Limb (tissue), 2 donors: Measurements from ENCODE around the gene BABAM2.
A peak's percentile ranks its signal among the peaks of the same experiment; 100 is the strongest.

Experiments used
- DNase-seq, 2 donors: peaks; one replicate each; pipeline ENCODE4 v3.0.0-alpha.2; 2016; ENCODE audit errors: extremely low spot score in 2 of 2

BABAM2 gene

GRCh38 chr2:28276076-28276618 lies 385.6 kb downstream of the BABAM2 start:
- no peak for DNase-seq

GRCh38 chr2:28276807-28277206 lies 386.3 kb downstream of the BABAM2 start:
- DNase-seq: no peak

GRCh38 chr2:28277466-28277865 lies 386.9 kb downstream of the BABAM2 start:
- no peak for DNase-seq

- DNase-seq: no peak
Observed at GRCh38 chr2:28279371-28279770, 388.8 kb downstream of the BABAM2 start.

DNA sequence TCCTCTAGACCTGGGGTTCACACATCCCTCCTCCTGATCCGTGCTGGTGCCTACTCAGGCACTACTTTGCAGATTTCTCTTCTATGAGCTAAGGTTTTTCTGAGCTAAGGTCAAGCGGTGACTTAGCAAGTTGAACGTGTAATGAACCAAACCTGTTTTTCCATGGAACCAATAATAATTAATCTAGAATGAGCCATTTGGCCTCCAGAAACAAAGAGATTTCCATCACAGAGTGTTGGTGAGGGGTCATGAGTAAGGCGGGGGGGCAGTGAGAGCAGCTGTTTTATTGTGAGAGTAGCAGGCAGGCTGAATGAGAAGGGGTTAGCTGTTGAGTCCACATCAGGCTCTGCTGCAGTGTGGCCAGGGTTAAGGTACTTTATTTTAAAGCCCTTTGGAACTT lies 390.1 kb downstream of the BABAM2 start:
- DNase-seq: no peak

- no peak for DNase-seq
Observed at GRCh38 chr2:28281739-28282138, 391.2 kb downstream of the BABAM2 start.

- DNase-seq: no peak
Observed at GRCh38 chr2:28282248-28282647, 391.7 kb downstream of the BABAM2 start.

DNA sequence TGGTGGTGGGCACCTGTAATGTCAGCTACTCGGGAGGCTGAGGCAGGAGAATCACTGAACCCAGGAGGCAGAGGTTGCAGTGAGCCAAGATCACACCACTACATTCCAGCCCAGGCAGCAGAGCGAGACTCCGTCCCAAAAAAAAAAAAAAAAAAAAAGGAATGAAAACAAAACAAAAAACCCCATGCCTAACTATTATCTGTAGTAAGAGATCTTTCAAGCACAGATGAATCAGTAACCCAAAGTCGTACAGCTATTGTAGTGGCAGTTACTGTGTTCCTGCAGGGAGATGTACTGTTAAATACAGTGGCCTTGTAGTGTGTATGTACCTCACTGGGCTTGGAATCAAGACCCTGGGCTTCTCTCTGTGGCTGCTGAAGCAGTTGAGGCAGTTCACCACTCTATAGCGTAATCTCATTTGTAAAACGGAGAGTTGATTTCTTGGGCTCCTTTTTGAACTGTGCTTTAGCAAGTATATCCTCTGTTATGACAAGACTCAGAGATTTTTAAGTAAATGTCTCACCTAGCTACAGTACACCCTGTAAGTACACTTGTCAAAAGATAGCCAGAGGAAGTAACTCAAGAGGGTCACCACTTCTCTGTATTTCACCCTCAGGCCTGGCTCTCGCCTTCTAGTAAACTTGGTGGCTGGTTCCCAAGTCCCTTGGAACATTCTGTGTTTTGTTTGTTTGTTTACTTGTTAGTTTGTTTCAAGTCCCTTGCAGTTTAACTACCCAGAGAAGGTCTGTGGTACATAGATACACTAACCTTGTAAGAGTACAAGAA lies 392.5 kb downstream of the BABAM2 start:
- no peak for DNase-seq

- no peak for DNase-seq
Observed at GRCh38 chr2:28283861-28284260, 393.3 kb downstream of the BABAM2 start.

GRCh38 chr2:28286678-28287077 lies 396.1 kb downstream of the BABAM2 start:
- DNase-seq: no peak

DNA sequence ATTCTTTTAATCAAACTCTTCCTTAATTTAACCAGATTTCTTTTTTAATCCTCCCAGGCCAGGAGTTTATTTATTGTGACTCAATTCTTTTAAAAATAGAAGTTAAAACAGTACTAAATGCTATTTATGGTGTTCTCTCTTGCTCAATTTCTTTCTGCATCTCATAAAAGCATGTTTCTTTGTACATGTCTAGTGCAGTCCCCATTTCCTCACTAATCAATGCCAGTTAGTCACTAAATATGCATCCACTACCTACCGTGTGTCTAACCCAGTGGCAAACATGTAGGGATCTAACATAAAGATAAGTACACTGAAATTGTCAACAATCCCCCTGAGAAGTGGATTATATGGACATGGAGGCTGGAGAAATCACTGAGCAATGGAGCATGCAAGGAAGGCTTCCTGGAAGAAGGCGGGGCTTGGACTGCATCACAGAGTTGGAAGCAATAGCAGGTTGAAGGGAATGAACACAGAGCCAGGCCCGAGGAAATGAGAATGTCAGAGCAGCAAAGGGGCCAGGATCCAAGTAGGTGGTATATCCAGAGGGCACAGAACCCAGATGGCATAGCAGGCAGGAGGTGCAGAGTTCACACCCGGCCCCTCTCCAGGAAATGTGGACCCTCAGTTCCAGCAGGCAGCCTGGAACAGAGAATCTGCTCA lies 396.9 kb downstream of the BABAM2 start:
- no peak for DNase-seq

GRCh38 chr2:28288620-28289019 lies 398.1 kb downstream of the BABAM2 start:
- DNase-seq: no peak

DNA sequence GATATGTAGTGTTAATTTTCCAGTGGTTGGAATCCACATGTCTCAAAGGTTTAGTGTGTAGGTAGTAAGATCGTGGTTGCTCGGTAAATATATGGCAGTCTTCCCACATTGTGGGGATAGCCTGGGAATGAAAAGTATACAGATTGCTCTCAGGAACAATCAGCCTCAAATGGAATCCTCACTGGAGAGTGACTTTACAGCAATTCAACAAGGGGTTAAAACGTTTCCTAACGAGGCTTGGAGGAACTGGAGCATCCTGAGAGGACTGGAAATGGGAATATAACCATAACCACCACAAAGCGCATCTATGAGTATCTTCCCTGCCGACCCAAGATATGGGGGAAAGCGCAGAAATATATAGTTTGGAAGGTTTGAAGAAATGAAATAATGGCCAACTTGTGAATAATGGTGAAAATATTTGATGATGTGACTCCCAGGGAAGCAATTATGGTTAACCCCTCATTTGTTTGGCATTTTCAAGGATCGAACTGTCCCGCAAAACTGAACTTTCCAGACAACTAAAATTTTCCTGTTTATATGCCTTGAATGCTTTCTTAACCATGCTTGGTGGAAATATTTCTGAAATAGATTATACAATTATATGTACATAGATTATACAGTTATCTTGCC lies 401.4 kb downstream of the BABAM2 start:
- no peak for DNase-seq

DNA sequence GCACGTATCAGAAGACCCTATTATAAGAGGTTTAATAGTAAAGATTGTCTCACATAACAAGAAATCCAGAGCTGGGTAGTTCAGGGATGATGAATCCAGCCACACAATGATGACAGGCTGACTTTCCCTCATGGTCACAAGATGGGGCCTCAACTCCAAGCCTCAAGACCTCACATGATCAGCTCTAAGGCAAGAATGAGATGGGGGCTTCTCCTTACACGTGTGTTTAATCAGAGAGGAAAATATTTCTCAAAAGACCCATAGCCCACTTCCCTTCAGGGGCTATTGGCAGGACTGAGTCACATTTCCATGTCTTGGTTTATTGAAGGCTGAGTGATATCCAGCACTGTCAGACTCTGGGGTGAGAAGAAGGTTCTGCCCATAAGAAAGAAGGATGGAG lies 402.0 kb downstream of the BABAM2 start:
- DNase-seq: no peak

GRCh38 chr2:28293416-28293815 lies 402.9 kb downstream of the BABAM2 start:
- DNase-seq: no peak

- DNase-seq: no peak
Observed at GRCh38 chr2:28294451-28294850, 403.9 kb downstream of the BABAM2 start.

GRCh38 chr2:28296243-28296642 lies 405.7 kb downstream of the BABAM2 start:
- no peak for DNase-seq

- DNase-seq: no peak
Observed at GRCh38 chr2:28296904-28297303, 406.4 kb downstream of the BABAM2 start.

GRCh38 chr2:28297531-28297930 lies 407.0 kb downstream of the BABAM2 start:
- DNase-seq: no peak

DNA sequence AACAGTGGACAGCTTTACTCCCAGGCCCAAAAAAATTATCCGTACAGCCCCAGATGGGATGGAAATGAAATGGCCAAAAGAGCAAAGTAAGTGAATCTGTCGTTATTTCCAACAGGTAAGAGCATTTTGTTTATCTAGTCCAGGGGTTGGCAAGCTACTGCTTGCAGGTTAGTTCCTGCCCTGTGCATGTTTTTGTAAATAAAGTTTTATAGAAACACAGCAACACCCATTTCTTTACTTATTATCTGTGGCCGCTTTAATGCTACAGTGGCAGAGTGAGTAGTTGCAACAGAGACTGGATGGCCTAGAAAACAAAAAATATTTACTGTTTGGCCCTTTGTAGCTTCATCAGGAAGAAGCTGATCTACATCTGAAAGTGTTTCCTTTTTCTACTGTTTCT lies 407.9 kb downstream of the BABAM2 start:
- no peak for DNase-seq

DNA sequence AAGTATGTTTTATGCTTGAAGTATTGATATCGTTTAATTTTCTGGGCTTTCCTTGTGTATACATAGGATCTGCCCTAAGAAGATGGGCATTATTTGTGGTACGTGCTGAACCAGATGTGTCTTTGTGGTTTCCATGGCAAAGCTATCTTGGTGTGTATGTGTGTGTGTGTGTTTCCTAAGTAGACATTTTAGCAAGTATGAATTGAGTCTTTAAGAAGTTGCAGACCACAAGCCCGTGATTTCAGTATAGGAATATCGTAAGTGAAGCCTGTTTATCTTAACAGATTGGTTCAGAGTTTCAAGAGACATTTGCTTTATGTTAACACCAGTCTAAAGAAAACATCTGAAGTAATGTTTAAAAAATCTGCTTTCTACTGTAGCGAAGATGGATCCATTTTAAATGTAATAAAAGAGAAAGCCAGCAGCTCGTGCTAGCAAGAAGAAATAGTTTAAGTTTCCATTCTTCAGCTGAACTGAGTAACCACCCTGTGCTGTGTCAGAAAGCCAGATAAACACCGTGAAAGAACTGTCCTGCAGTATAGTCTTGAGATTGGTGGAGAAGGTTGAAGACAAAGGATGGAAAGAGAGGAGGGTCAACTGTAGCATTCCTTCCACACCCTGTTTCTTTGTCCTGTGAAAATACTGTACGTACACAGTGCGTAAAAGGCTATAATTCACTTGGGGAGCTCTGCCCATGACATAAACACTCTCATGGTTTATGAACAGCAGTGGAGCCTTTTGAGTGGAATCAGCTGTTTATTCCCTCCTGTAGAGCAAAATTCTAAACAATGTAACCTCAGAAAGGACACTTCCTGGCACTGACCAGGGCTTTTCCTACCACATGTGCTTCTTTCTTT lies 410.2 kb downstream of the BABAM2 start:
- DNase-seq: peak in 1 of 2 donors; percentile 48
